ENCODE data around the gene CHSY3.

The CHSY3 gene

DNA sequence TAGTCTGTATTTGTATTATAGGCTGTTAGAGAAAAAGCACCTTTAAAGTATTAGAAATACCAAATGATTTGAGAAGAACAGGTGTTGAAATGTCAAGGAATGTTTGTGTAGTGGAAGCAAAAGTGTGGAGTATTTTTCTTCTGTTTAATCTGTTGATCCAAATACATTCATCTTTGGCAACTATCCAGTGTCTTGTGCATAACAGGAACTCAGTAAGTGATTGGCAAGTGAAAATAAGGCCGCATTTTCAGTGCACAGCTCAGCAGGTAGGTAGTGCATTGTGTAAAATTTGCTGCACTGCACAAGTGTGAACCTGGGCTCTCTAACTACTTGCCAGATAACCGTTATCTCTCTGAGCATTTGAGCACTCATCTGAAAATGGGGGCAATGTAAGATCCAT, 61.8 kb downstream of the CHSY3 start (continued):
- TF ChIP-seq, protein P1, sequence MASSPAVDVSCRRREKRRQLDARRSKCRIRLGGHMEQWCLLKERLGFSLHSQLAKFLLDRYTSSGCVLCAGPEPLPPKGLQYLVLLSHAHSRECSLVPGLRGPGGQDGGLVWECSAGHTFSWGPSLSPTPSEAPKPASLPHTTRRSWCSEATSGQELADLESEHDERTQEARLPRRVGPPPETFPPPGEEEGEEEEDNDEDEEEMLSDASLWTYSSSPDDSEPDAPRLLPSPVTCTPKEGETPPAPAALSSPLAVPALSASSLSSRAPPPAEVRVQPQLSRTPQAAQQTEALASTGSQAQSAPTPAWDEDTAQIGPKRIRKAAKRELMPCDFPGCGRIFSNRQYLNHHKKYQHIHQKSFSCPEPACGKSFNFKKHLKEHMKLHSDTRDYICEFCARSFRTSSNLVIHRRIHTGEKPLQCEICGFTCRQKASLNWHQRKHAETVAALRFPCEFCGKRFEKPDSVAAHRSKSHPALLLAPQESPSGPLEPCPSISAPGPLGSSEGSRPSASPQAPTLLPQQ (tag by site-specific recombination; IDR thresholded peaks at IDR 0.05), result no peak
- TF ChIP-seq BCL11A (tag by site-specific recombination; IDR thresholded peaks at IDR 0.05; ENCODE audit: low read depth) (no peak), ZNF558 (tag by site-specific recombination; IDR thresholded peaks at IDR 0.05) (no peak), ZSCAN30 (tag by site-specific recombination; IDR thresholded peaks at IDR 0.05) (no peak)

DNA sequence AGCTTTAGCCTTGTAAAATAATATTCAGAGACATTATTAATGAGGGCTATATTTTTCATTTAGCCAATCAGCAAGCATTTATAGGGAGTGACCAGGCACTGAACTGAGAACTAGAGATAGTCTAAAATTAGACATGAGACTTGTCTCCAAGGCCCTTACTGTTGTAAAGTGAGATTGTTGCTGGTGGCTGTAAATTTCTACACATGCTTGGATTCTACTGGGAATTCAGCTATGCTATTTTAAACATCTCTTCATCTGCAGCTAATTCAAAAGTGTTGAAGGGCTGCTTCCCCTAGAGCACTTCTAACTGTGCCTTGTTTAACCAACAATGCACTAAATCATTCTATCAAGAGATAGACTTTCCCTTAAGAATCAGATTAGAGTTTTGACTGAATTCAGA, 67.4 kb downstream of the CHSY3 start:
- Histone ChIP-seq H3K9me3 (ENCODE audit: control insufficient read depth, insufficient read depth, low read depth, low read length) (no peaks in the 10 kb centered on the region), H3K4me1 (ENCODE audit: control insufficient read depth, insufficient read depth, low read length) (no peaks in the 10 kb centered on the region), H3K4me3 (ENCODE audit: low read depth, low read length) (no peak overlapping the region), H3K27ac (ENCODE audit: extremely low read depth, low read depth, low read length) (no peak overlapping the region), H3K36me3 (ENCODE audit: control insufficient read depth in 2 of 2, insufficient read depth in 1 of 2, low read length in 2 of 2) (no peaks in the 10 kb centered on the region)
- TF ChIP-seq ZNF423 (tag by site-specific recombination; IDR thresholded peaks at IDR 0.05) (no peak), ZNF10 (tag by site-specific recombination; IDR thresholded peaks at IDR 0.05) (no peak), ZNF292 (tag by site-specific recombination; IDR thresholded peaks at IDR 0.05; ENCODE audit: borderline replicate concordance, low read depth) (no peak), ZIC2 (tag by site-specific recombination; IDR thresholded peaks at IDR 0.05) (no peak), YY1 (tag by site-specific recombination; IDR thresholded peaks at IDR 0.05) (no peak), ZSCAN23 (tag by site-specific recombination; IDR thresholded peaks at IDR 0.05) (no peak)
- ChIA-PET CTCF (interaction anchor here (0.7 kb wide), 1 partner anchor 350 kb away, joined by 3 read pairs; no protein-coding TSS in a partner anchor), POLR2A (no interaction called here)

DNA sequence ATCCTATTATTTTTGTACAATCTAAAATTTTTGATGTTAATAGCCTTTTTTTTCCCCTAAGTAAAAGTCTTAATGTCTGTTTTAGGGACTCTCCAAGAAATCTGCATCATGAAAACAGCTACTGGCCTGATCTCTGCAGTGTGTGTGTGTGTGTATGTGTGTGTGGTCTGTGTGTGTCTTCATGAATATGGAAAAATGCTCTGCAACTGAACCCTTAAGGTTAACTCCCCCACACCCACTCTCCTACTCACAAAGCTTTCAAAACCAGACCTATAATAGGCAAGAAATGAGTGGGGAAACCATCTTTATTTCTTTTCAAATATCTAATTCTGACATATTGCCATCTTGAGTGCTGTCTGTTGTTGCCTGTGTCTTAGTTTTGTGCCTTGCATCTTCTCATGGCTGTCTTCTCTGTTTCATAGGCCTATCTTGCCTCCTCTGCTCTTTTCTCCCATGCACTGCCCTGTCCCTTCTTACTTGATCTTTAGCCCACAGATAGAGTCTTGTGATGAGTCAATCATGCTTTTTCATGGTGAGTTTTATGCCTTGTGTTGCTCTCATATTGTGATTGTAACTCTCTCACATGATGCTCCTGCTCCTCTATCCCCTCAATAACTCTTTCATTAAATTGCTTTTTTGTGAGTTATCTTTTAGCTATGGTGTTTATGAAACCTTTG, 68.3 kb downstream of the CHSY3 start:
- H3K4me1 ChIP-seq (ENCODE audit: control insufficient read depth, insufficient read depth, low read length), result no peaks in the 10 kb centered on the region
- TF ChIP-seq CTCF (tag by site-specific recombination; IDR thresholded peaks at IDR 0.05), result no peak
- no peak for TF ChIP-seq GLI2 (tag by site-specific recombination; IDR thresholded peaks at IDR 0.05; ENCODE audit: borderline replicate concordance, low read depth)
- TF ChIP-seq ZNF596 (tag by site-specific recombination; IDR thresholded peaks at IDR 0.05), result no peak
- H3K4me3 ChIP-seq (ENCODE audit: low read depth, low read length), result no peak overlapping the region
- H3K27ac ChIP-seq (ENCODE audit: extremely low read depth, low read depth, low read length), result no peak overlapping the region
- ChIA-PET POLR2A (no interaction called here), CTCF (interaction anchor here (0.7 kb wide), 1 partner anchor 14 kb away, joined by 3 read pairs; no protein-coding TSS in a partner anchor)
- no peaks in the 10 kb centered on the region for H3K36me3 ChIP-seq (ENCODE audit: control insufficient read depth in 2 of 2, insufficient read depth in 1 of 2, low read length in 2 of 2)
- H3K9me3 ChIP-seq (ENCODE audit: control insufficient read depth, insufficient read depth, low read depth, low read length), result no peaks in the 10 kb centered on the region

GRCh38 chr5:129973716-129974426, 69.6 kb downstream of the CHSY3 start:
- H3K9me3 ChIP-seq (ENCODE audit: control insufficient read depth, insufficient read depth, low read depth, low read length), result no peaks in the 10 kb centered on the region
- H3K27ac ChIP-seq (ENCODE audit: extremely low read depth, low read depth, low read length), result no peak overlapping the region
- ChIA-PET CTCF (interaction anchor here (0.6 kb wide), 1 partner anchor 199 kb away, joined by 3 read pairs; no protein-coding TSS in a partner anchor), POLR2A (no interaction called here)
- no peaks in the 10 kb centered on the region for H3K36me3 ChIP-seq (ENCODE audit: control insufficient read depth in 2 of 2, insufficient read depth in 1 of 2, low read length in 2 of 2)
- no peak overlapping the region for H3K4me3 ChIP-seq (ENCODE audit: low read depth, low read length)
- H3K4me1 ChIP-seq (ENCODE audit: control insufficient read depth, insufficient read depth, low read length), result no peaks in the 10 kb centered on the region
- TF ChIP-seq, protein P2, sequence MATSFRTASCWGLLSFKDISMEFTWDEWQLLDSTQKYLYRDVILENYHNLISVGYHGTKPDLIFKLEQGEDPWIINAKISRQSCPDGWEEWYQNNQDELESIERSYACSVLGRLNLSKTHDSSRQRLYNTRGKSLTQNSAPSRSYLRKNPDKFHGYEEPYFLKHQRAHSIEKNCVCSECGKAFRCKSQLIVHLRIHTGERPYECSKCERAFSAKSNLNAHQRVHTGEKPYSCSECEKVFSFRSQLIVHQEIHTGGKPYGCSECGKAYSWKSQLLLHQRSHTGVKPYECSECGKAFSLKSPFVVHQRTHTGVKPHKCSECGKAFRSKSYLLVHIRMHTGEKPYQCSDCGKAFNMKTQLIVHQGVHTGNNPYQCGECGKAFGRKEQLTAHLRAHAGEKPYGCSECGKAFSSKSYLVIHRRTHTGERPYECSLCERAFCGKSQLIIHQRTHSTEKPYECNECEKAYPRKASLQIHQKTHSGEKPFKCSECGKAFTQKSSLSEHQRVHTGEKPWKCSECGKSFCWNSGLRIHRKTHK (tag by site-specific recombination; IDR thresholded peaks at IDR 0.05), result no peak
- no peak for TF ChIP-seq ZNF521 (tag by site-specific recombination; IDR thresholded peaks at IDR 0.05)
- no peak for TF ChIP-seq ZNF341 (tag by site-specific recombination; IDR thresholded peaks at IDR 0.05; ENCODE audit: low read depth)
- no peak for TF ChIP-seq PRDM4 (tag by site-specific recombination; IDR thresholded peaks at IDR 0.05)
- TF ChIP-seq, protein P3, sequence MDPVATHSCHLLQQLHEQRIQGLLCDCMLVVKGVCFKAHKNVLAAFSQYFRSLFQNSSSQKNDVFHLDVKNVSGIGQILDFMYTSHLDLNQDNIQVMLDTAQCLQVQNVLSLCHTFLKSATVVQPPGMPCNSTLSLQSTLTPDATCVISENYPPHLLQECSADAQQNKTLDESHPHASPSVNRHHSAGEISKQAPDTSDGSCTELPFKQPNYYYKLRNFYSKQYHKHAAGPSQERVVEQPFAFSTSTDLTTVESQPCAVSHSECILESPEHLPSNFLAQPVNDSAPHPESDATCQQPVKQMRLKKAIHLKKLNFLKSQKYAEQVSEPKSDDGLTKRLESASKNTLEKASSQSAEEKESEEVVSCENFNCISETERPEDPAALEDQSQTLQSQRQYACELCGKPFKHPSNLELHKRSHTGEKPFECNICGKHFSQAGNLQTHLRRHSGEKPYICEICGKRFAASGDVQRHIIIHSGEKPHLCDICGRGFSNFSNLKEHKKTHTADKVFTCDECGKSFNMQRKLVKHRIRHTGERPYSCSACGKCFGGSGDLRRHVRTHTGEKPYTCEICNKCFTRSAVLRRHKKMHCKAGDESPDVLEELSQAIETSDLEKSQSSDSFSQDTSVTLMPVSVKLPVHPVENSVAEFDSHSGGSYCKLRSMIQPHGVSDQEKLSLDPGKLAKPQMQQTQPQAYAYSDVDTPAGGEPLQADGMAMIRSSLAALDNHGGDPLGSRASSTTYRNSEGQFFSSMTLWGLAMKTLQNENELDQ (tag by site-specific recombination; IDR thresholded peaks at IDR 0.05; ENCODE audit: low read depth), result no peak

Data from HEK293 (cell line).